ENCODE results near the gene ALKBH8. TPM values are rescaled to one million over a fixed set of nuclear protein-coding genes. Genes with fewer than 3 reads are reported as not detected.

ALKBH8 gene
- total RNA-seq, 1 experiment from 2014 or later = 15.7 TPM

- BruUV-seq (replicated peaks) = no TSS peak
- POLR2A ChIA-PET = no interaction called here
- intact Hi-C loops (cut with micrococcal nuclease; ENCODE audit: unreplicated experiment) = no loop called here
Observed at GRCh38 chr11:107482234-107482633, 83.3 kb downstream of the ALKBH8 start.

GRCh38 chr11:107478922-107479321, 86.6 kb downstream of the ALKBH8 start:
- H3K36me3 ChIP-seq (ENCODE audit: control insufficient read depth, insufficient read depth, low read length) = no peaks in the 10 kb centered on the region
- Mint-ChIP-seq H3K36me3 (ENCODE audit: insufficient read depth, unreplicated experiment) (no peaks in the 10 kb centered on the region), H3K4me1 (ENCODE audit: low read depth, unreplicated experiment) (no peaks in the 10 kb centered on the region), H3K4me3 (ENCODE audit: unreplicated experiment) (no peak overlapping the region), H3K27me3 (ENCODE audit: insufficient read depth, unreplicated experiment) (peaks cover 10% of the 10 kb centered on the region), H3K27ac (ENCODE audit: unreplicated experiment) (no peak overlapping the region), H3K9me3 (ENCODE audit: unreplicated experiment) (no peaks in the 10 kb centered on the region)
- no peak for DNase-seq
- intact Hi-C loops (cut with micrococcal nuclease; ENCODE audit: unreplicated experiment) = no loop called here
- no peak overlapping the region for H3K4me3 ChIP-seq (ENCODE audit: low read depth, low read length)
- TF ChIP-seq, protein P1, sequence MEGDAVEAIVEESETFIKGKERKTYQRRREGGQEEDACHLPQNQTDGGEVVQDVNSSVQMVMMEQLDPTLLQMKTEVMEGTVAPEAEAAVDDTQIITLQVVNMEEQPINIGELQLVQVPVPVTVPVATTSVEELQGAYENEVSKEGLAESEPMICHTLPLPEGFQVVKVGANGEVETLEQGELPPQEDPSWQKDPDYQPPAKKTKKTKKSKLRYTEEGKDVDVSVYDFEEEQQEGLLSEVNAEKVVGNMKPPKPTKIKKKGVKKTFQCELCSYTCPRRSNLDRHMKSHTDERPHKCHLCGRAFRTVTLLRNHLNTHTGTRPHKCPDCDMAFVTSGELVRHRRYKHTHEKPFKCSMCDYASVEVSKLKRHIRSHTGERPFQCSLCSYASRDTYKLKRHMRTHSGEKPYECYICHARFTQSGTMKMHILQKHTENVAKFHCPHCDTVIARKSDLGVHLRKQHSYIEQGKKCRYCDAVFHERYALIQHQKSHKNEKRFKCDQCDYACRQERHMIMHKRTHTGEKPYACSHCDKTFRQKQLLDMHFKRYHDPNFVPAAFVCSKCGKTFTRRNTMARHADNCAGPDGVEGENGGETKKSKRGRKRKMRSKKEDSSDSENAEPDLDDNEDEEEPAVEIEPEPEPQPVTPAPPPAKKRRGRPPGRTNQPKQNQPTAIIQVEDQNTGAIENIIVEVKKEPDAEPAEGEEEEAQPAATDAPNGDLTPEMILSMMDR (IDR thresholded peaks at IDR 0.05; ENCODE audit: insufficient read depth in 1 of 2, low read depth in 1 of 2, low read length in 1 of 2, severe bottlenecking in 1 of 2, unreplicated experiment in 1 of 2) = no peak
- H3K27me3 ChIP-seq (replicated peaks; ENCODE audit: control insufficient read depth, insufficient read depth, low read length) = no peaks in the 10 kb centered on the region; the same call in 1 of the 2 replicates
- ChIA-PET CTCF (no interaction called here), POLR2A (no interaction called here)
- BruUV-seq (replicated peaks) = no TSS peak
- no peaks in the 10 kb centered on the region; the same call in 1 of the 2 replicates for H3K9me3 ChIP-seq
- H3K4me1 ChIP-seq = no peaks in the 10 kb centered on the region

More at GRCh38 chr11:107482234-107482633, 83.3 kb downstream of the ALKBH8 start:
- H3K4me1 Mint-ChIP-seq (ENCODE audit: low read depth, unreplicated experiment) = no peaks in the 10 kb centered on the region
- TF ChIP-seq, protein P1 (IDR thresholded peaks at IDR 0.05; ENCODE audit: insufficient read depth in 1 of 2, low read depth in 1 of 2, low read length in 1 of 2, severe bottlenecking in 1 of 2, unreplicated experiment in 1 of 2) = no peak
- H3K27me3 ChIP-seq (replicated peaks; ENCODE audit: control insufficient read depth, insufficient read depth, low read length) = no peaks in the 10 kb centered on the region
- H3K36me3 Mint-ChIP-seq (ENCODE audit: insufficient read depth, unreplicated experiment) = no peaks in the 10 kb centered on the region
- H3K9me3 Mint-ChIP-seq (ENCODE audit: unreplicated experiment) = no peaks in the 10 kb centered on the region
- H3K9me3 ChIP-seq = no peaks in the 10 kb centered on the region; the same call in 1 of the 2 replicates
- H3K4me3 Mint-ChIP-seq (ENCODE audit: unreplicated experiment) = no peak overlapping the region
- H3K27ac Mint-ChIP-seq (ENCODE audit: unreplicated experiment) = no peak overlapping the region
- H3K27me3 Mint-ChIP-seq (ENCODE audit: insufficient read depth, unreplicated experiment) = no peaks in the 10 kb centered on the region
- no peaks in the 10 kb centered on the region for H3K36me3 ChIP-seq (ENCODE audit: control insufficient read depth, insufficient read depth, low read length)
- H3K4me3 ChIP-seq (ENCODE audit: low read depth, low read length) = no peak overlapping the region
- DNase-seq = no peak
- CTCF ChIA-PET = no interaction called here
- H3K4me1 ChIP-seq = no peaks in the 10 kb centered on the region

DNA sequence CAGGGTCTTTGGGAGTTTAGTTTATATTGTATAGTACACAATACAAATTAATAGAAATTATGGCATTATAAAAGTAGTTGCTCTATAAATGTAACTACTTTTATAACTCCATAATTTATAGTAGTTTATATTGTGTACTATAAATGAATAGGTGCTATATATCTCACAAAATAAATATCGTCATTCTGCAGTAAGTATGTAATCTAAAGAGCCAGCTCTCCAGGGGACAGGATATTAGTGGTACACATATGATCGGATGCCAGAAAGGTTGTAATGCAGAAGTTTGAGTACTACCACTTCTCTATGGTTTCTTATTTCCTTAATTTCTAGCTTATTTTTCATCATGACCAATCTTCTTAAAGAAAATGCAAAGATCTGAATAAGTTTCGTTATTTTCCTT, 87.7 kb downstream of the ALKBH8 start:
- CTCF ChIA-PET = no interaction called here
- H3K4me1 ChIP-seq = no peaks in the 10 kb centered on the region
- DNase-seq = no peak
- Mint-ChIP-seq H3K27me3 (ENCODE audit: insufficient read depth, unreplicated experiment) (peaks cover 10% of the 10 kb centered on the region), H3K27ac (ENCODE audit: unreplicated experiment) (no peak overlapping the region), H3K4me3 (ENCODE audit: unreplicated experiment) (no peak overlapping the region), H3K36me3 (ENCODE audit: insufficient read depth, unreplicated experiment) (no peaks in the 10 kb centered on the region), H3K4me1 (ENCODE audit: low read depth, unreplicated experiment) (no peaks in the 10 kb centered on the region), H3K9me3 (ENCODE audit: unreplicated experiment) (no peaks in the 10 kb centered on the region)
- no TSS peak for BruUV-seq (replicated peaks)
- no peaks in the 10 kb centered on the region for H3K36me3 ChIP-seq (ENCODE audit: control insufficient read depth, insufficient read depth, low read length)
- intact Hi-C loops (cut with micrococcal nuclease; ENCODE audit: unreplicated experiment) = no loop called here
- H3K9me3 ChIP-seq = no peaks in the 10 kb centered on the region; the same call in 1 of the 2 replicates
- no peaks in the 10 kb centered on the region; the same call in 1 of the 2 replicates for H3K27me3 ChIP-seq (replicated peaks; ENCODE audit: control insufficient read depth, insufficient read depth, low read length)
- TF ChIP-seq, protein P1 (IDR thresholded peaks at IDR 0.05; ENCODE audit: insufficient read depth in 1 of 2, low read depth in 1 of 2, low read length in 1 of 2, severe bottlenecking in 1 of 2, unreplicated experiment in 1 of 2) = no peak
- no peak overlapping the region for H3K4me3 ChIP-seq (ENCODE audit: low read depth, low read length)
- POLR2A ChIA-PET = no interaction called here

All from Caco-2 (cell line).